ENCODE results near the gene TRPV6.

Gene TRPV6

GRCh38 chr7:142847353-142847752, 38.2 kb downstream of the TRPV6 start:
- no peak for ATAC-seq

- ATAC-seq = no peak
These were observed 43.2 kb downstream of the TRPV6 start for GRCh38 chr7:142842251-142842766.

GRCh38 chr7:142838461-142839213, 46.9 kb downstream of the TRPV6 start:
- ATAC-seq = no peak

GRCh38 chr7:142836426-142836825, 49.1 kb downstream of the TRPV6 start:
- no peak for ATAC-seq

GRCh38 chr7:142835487-142835886, 50.1 kb downstream of the TRPV6 start:
- no peak for ATAC-seq

GRCh38 chr7:142833174-142834048, 52.1 kb downstream of the TRPV6 start:
- peak; percentile 51 to 62 for ATAC-seq

- no peak for ATAC-seq
These were observed 53.1 kb downstream of the TRPV6 start for GRCh38 chr7:142832417-142832816.

- no peak for ATAC-seq
These were observed 57.5 kb downstream of the TRPV6 start for GRCh38 chr7:142827951-142828500.

- no peak for ATAC-seq
These were observed 62.8 kb downstream of the TRPV6 start for GRCh38 chr7:142822714-142823113.

Data from activated CD4-positive, CD25-positive, alpha-beta regulatory T cell treated with anti-CD3 and anti-CD28 coated beads, Interleukin-2, amount 50 U/mL, for 24 hours (primary cell).